BJ (cell line): ENCODE results near the gene IL17F. TPM values are rescaled to one million over a fixed set of nuclear protein-coding genes. Genes with fewer than 3 reads are reported as not detected.

Experiments
- CTCF ChIA-PET: fragments of 350-600 bp; formaldehyde crosslinking; extraction: SDS; loops from one replicate; lab custom pipeline; 2021; ENCODE audit warnings: antibody characterized with exemption, inconsistent platforms; lab: Yijun Ruan, JAX
- POLR2A ChIA-PET: fragments of 300-600 bp; sonication (Branson Sonifier 250); formaldehyde crosslinking; extraction: SDS; loops from one replicate; lab custom pipeline; 2021; ENCODE audit warnings: antibody characterized with exemption; lab: Charles Lee
- DNase-seq: peaks from one replicate; pipeline ENCODE4 v3.0.0-alpha.2; 2011; ENCODE audit warnings: low read depth
- H3K27me3 ChIP-seq: 2 replicates; pipeline ENCODE4 v1.6.0; 2011; ENCODE audit warnings: low read length; ENCODE audit not compliant: control insufficient read depth, insufficient read depth
- H3K36me3 ChIP-seq: 2 replicates; pipeline ENCODE4 v1.5.1; 2011; ENCODE audit warnings: low read length; ENCODE audit not compliant: control insufficient read depth, insufficient read depth
- H3K4me3 ChIP-seq: 2 replicates; pipeline ENCODE4 v1.5.1; 2011; ENCODE audit warnings: low read depth, mild to moderate bottlenecking, control low read depth, low read length
- polyA plus RNA-seq: library from polyadenylated mRNA; depleted of rRNA; stranded (reverse); fragments of >200 nt; gene quantifications from 2 replicates; pipeline ENCODE4 v1.2.3, GENCODE V29; 2011
- TF ChIP-seq, protein P1 (sequence below): IDR thresholded peaks from 2 replicates; pipeline ENCODE4 v1.5.1; 2011; ENCODE audit warnings: low read depth, mild to moderate bottlenecking, control low read depth, inconsistent platforms, low read length, moderate library complexity; ENCODE audit not compliant: insufficient read depth

The IL17F gene
- polyA plus RNA-seq, 1 experiment = not detected

DNA sequence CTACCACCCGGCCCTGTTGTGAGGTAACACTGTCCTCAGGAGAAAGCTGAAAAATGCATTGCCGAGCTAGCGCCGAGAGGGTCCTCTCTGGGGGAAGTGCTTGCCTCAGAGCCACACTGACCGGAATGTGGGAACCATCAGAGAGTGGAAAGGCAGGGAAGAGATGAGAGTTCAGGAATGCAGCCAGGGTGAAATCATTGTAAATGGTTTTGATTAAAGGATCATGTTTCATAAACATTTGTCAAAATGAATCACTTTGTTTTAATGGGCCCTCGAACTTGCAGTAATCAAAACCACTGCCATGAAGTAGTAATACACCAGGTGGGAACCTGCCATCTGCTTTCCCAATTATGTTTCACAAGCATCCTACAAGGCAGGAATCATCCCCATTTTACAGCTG is 16.9 kb upstream of the IL17F start:
- peak; percentile 62 for DNase-seq
- CTCF ChIA-PET = interaction anchor here (0.5 to 4.6 kb wide), 11 partner anchors 8 to 409 kb away, joined by 3 to 31 read pairs (median 3); no protein-coding TSS in a partner anchor
- TF ChIP-seq, protein P1, sequence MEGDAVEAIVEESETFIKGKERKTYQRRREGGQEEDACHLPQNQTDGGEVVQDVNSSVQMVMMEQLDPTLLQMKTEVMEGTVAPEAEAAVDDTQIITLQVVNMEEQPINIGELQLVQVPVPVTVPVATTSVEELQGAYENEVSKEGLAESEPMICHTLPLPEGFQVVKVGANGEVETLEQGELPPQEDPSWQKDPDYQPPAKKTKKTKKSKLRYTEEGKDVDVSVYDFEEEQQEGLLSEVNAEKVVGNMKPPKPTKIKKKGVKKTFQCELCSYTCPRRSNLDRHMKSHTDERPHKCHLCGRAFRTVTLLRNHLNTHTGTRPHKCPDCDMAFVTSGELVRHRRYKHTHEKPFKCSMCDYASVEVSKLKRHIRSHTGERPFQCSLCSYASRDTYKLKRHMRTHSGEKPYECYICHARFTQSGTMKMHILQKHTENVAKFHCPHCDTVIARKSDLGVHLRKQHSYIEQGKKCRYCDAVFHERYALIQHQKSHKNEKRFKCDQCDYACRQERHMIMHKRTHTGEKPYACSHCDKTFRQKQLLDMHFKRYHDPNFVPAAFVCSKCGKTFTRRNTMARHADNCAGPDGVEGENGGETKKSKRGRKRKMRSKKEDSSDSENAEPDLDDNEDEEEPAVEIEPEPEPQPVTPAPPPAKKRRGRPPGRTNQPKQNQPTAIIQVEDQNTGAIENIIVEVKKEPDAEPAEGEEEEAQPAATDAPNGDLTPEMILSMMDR = no peak
- POLR2A ChIA-PET = no interaction called here
- Histone ChIP-seq H3K4me3 (no peak overlapping the region), H3K36me3 (peaks cover 1% of the 10 kb centered on the region; the same call in 1 of the 2 replicates), H3K27me3 (no peaks in the 10 kb centered on the region)

DNA sequence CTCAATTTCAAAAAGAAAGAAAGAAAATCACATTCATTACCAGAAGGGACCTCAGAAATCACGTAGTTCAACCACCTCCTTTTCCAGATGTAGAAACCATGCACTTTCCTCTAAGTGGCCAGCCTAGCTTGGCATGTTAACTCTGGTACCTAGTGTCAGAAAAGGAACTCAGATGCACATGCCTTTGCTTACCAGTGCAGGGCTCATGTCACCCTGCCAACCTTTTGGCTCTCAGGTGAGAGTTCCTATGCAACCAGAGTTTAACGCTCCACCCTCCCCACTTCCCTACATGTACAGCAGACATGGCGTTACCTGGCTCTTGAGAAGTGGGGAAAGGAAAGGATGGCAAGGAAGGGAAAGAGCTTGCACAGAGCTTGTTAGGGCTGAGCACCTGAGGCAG is 16.3 kb upstream of the IL17F start:
- Histone ChIP-seq H3K36me3 (peaks cover 1% of the 10 kb centered on the region; the same call in 1 of the 2 replicates), H3K27me3 (no peaks in the 10 kb centered on the region), H3K4me3 (no peak overlapping the region)
- ChIA-PET POLR2A (no interaction called here), CTCF (interaction anchor here (0.5 to 2.2 kb wide), 5 partner anchors 8 to 198 kb away, joined by 3 to 7 read pairs (median 3); no protein-coding TSS in a partner anchor)
- TF ChIP-seq, protein P1 = no peak
- no peak for DNase-seq

DNA sequence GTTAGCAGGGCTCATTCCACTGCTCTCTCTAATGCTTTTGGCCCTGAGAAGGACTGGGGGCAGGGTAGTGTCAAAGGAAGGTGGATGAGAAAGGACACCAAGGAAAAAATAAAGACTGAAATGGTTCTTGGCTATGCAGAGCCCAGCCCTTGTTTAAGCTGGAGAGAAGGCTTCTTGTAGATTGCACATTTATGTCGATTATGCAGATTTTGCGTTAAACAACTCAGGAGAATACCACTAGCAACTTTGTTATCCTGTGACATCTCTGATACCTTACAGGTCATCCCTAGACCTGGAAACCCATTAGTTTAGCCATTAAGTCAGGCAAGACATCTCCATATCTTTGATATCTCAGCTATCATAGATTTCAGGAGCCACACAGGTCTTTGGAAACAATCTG is 11.1 kb upstream of the IL17F start:
- H3K4me3 ChIP-seq = no peak overlapping the region
- peaks cover 3% of the 10 kb centered on the region; the same call in 1 of the 2 replicates for H3K27me3 ChIP-seq
- DNase-seq = no peak
- H3K36me3 ChIP-seq = no peaks in the 10 kb centered on the region
- TF ChIP-seq, protein P1 = no peak
- CTCF ChIA-PET = interaction anchor here (0.6 to 1.0 kb wide), 3 partner anchors 9 to 1274 kb away, joined by 4 read pairs; no protein-coding TSS in a partner anchor
- POLR2A ChIA-PET = no interaction called here

DNA sequence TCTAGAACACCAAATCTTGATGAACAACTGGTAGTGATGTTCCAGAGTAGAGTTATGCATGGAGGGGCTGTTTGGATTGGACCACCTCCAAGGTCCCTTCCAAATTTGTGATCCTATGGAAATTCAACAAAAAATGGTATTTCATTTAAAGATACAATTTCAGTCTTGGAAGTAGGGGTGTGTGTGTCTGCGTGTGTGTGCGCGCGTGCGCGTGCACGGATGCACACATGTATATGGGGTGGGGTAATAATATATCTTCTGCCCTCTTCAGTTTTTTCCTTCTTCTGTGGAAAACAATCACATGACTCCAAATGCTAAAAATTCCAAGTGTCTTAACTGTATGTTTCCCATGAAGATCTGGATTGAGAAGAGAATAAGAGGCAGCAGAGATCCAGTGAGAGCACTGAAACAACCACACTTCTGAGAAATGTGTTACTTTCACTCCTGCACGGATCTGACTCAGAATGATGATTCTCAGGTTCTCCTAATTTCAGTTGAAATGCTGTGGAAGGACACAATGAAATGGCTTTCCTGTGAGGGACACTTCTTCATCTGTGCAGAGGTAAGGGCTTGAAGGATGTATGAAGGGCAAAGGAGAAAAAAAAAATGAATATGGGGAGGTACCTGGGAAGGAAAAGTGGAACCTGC is 10.6 kb upstream of the IL17F start:
- ChIA-PET CTCF (interaction anchor here (0.6 to 1.0 kb wide), 3 partner anchors 9 to 1274 kb away, joined by 4 read pairs; no protein-coding TSS in a partner anchor), POLR2A (no interaction called here)
- no peak for DNase-seq
- Histone ChIP-seq H3K36me3 (no peaks in the 10 kb centered on the region), H3K4me3 (no peak overlapping the region), H3K27me3 (peaks cover 3% of the 10 kb centered on the region; the same call in 1 of the 2 replicates)
- TF ChIP-seq, protein P1 = no peak

DNA sequence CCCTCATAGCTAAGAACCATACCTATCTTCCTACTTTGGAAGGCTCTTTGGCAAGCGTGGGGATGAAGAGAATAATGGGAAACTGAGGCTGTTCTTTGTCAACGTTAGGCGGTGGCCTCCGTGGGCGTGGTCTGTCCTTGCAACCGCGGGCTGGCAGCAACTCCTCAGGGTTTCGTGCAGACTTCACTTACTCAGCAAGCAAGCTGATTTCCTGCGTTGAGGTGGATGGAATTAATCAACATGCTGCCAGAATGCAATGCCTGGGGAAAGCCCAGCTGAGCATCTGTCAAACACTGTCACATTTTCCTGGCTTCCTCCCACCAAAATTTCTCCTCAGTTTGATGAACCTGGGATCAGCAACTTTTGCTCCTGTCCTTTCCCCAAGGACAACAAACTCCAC is 9.2 kb upstream of the IL17F start:
- no peak for DNase-seq
- Histone ChIP-seq H3K27me3 (peaks cover 3% of the 10 kb centered on the region; the same call in 1 of the 2 replicates), H3K4me3 (no peak overlapping the region), H3K36me3 (no peaks in the 10 kb centered on the region)
- CTCF ChIA-PET = interaction anchor here (0.5 to 1.0 kb wide), 2 partner anchors 10 to 40 kb away, joined by 4 read pairs; no protein-coding TSS in a partner anchor
- TF ChIP-seq, protein P1 = no peak
- POLR2A ChIA-PET = no interaction called here
